Activated CD8-positive, alpha-beta memory T cell treated with anti-CD3 and anti-CD28 coated beads, Interleukin-2, amount 50 U/mL, for 1 hour (primary cell): ENCODE data around the gene TNP2.
"Not testable (repeated sequence)": the region's sequence is repeated elsewhere in the genome, so short reads cannot be mapped to it uniquely, and the experiment has no call there.

ENCODE experiments used
- DNase-seq: peaks from one replicate; pipeline ENCODE4 v3.0.0-alpha.2; 2020; ENCODE audit errors: extremely low read depth

The TNP2 gene

GRCh38 chr16:11220507-11220906 lies 48.6 kb downstream of the TNP2 start:
- not testable (repeated sequence) for DNase-seq

- DNase-seq: no peak
These were observed 49.9 kb downstream of the TNP2 start for GRCh38 chr16:11219178-11219577.

GRCh38 chr16:11218604-11218962 lies 50.5 kb downstream of the TNP2 start:
- no peak for DNase-seq
